A549 (cell line): ENCODE results near the gene EYA2.

ENCODE experiments used
- CTCF ChIP-seq: fragments of >200 bp; sonication (Bioruptor Twin); formaldehyde crosslinking; IDR thresholded peaks from 3 replicates; pipeline ENCODE4 v1.5.1; 2016
- JUN ChIP-seq, 2 experiments: fragments of >200 bp; sonication (Bioruptor Twin); formaldehyde crosslinking; IDR thresholded peaks; 2 replicates in 1 of 2; 3 replicates in 1 of 2; pipeline ENCODE4 v1.6.1; 2016 to 2017
- NR3C1 ChIP-seq: fragments of >200 bp; sonication (Bioruptor Twin); formaldehyde crosslinking; IDR thresholded peaks from 3 replicates; pipeline ENCODE4 v1.6.1; 2017
- POLR2A ChIP-seq: IDR thresholded peaks from 2 replicates; pipeline ENCODE4 v1.6.1; 2012; ENCODE audit warnings: mild to moderate bottlenecking, low read length
- SMC3 ChIP-seq: fragments of >200 bp; sonication (Bioruptor Twin); formaldehyde crosslinking; IDR thresholded peaks from 3 replicates; pipeline ENCODE4 v1.6.1; 2018; ENCODE audit warnings: inconsistent platforms
- TF ChIP-seq, protein P1 (sequence below): fragments of 200-600 bp; sonication (generic); IDR thresholded peaks from 2 replicates; pipeline ENCODE4 v1.6.1; 2016; ENCODE audit warnings: antibody characterized with exemption, mild to moderate bottlenecking, moderate library complexity

GRCh38 chr20:46917155-46917554 lies 22.5 kb downstream of the EYA2 start:
- TF ChIP-seq CTCF (no peak), SMC3 (no peak), POLR2A (no peak), NR3C1 (no peak), JUN (IDR thresholded peaks at IDR 0.05) (no peak)
- TF ChIP-seq, protein P1, sequence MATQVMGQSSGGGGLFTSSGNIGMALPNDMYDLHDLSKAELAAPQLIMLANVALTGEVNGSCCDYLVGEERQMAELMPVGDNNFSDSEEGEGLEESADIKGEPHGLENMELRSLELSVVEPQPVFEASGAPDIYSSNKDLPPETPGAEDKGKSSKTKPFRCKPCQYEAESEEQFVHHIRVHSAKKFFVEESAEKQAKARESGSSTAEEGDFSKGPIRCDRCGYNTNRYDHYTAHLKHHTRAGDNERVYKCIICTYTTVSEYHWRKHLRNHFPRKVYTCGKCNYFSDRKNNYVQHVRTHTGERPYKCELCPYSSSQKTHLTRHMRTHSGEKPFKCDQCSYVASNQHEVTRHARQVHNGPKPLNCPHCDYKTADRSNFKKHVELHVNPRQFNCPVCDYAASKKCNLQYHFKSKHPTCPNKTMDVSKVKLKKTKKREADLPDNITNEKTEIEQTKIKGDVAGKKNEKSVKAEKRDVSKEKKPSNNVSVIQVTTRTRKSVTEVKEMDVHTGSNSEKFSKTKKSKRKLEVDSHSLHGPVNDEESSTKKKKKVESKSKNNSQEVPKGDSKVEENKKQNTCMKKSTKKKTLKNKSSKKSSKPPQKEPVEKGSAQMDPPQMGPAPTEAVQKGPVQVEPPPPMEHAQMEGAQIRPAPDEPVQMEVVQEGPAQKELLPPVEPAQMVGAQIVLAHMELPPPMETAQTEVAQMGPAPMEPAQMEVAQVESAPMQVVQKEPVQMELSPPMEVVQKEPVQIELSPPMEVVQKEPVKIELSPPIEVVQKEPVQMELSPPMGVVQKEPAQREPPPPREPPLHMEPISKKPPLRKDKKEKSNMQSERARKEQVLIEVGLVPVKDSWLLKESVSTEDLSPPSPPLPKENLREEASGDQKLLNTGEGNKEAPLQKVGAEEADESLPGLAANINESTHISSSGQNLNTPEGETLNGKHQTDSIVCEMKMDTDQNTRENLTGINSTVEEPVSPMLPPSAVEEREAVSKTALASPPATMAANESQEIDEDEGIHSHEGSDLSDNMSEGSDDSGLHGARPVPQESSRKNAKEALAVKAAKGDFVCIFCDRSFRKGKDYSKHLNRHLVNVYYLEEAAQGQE: no peak
